IMR-90 (cell line): Measurements from ENCODE around the gene YTHDF2. TPM values are rescaled to one million over a fixed set of nuclear protein-coding genes. Genes with fewer than 3 reads are reported as not detected.

ENCODE experiments used
- ATAC-seq: fragments of 200-7000 bp; cut with Tn5 transposase; 2 replicates; pipeline ENCODE4 v1.9.1; 2020; ENCODE audit warnings: low read depth, mild to moderate bottlenecking, moderate library complexity
- BruUV-seq: library from RNA; stranded (reverse); fragments of 400-500 nt; replicated peaks from 2 replicates; lab custom pipeline; 2021; lab: Mats Ljungman, UMichigan
- CTCF ChIA-PET: fragments of 300-600 bp; formaldehyde crosslinking; extraction: SDS; loops from one replicate; lab custom pipeline; 2021; ENCODE audit warnings: antibody characterized with exemption; lab: Yijun Ruan, JAX
- POLR2A ChIA-PET: fragments of 300-600 bp; sonication (Branson Sonifier 250); formaldehyde crosslinking; loops from one replicate; lab custom pipeline; 2022; ENCODE audit warnings: antibody characterized with exemption; ENCODE audit not compliant: unreplicated experiment; lab: Charles Lee
- DNase-seq: peaks from one replicate; pipeline ENCODE4 v3.0.0; 2013
- H2AFZ ChIP-seq: replicated peaks from 2 replicates; pipeline ENCODE3; 2013; ENCODE audit warnings: low read length, mild to moderate bottlenecking; ENCODE audit not compliant: poor library complexity
- H2AK5ac ChIP-seq: 2 replicates; pipeline ENCODE4 v1.6.1; 2013; ENCODE audit warnings: low read depth, low read length, inconsistent platforms
- H2AK9ac ChIP-seq: replicated peaks from 2 replicates; pipeline ENCODE3; 2013; ENCODE audit warnings: mild to moderate bottlenecking, low read depth, low read length, moderate library complexity; ENCODE audit not compliant: poor library complexity
- H2BK120ac ChIP-seq: 2 replicates; pipeline ENCODE4 v1.6.1; 2013; ENCODE audit warnings: low read depth, low read length, inconsistent platforms
- H2BK15ac ChIP-seq: 3 replicates; pipeline ENCODE4 v1.6.1; 2013; ENCODE audit warnings: low read depth, low read length, inconsistent platforms
- H2BK20ac ChIP-seq: 2 replicates; pipeline ENCODE4 v1.6.1; 2013; ENCODE audit warnings: low read depth, mild to moderate bottlenecking, inconsistent platforms, low read length, moderate library complexity
- H2BK5ac ChIP-seq: 2 replicates; pipeline ENCODE4 v1.6.1; 2013; ENCODE audit warnings: mild to moderate bottlenecking, low read depth, low read length, inconsistent platforms; ENCODE audit not compliant: poor library complexity, severe bottlenecking
- H3K14ac ChIP-seq: replicated peaks from 2 replicates; pipeline ENCODE4 v1.6.1; 2013; ENCODE audit warnings: low read depth, low read length, inconsistent platforms
- H3K18ac ChIP-seq: 2 replicates; pipeline ENCODE4 v1.6.1; 2013; ENCODE audit warnings: low read depth, low read length, control low read depth
- H3K23ac ChIP-seq: 2 replicates; pipeline ENCODE4 v1.6.1; 2013; ENCODE audit warnings: low read depth, low read length, inconsistent platforms
- H3K27ac ChIP-seq: 2 replicates; pipeline ENCODE4 v1.5.1; 2013; ENCODE audit warnings: mild to moderate bottlenecking, control low read depth, low read length; ENCODE audit not compliant: insufficient read depth
- H3K27me3 ChIP-seq: 2 replicates; pipeline ENCODE4 v1.6.1; 2013; ENCODE audit warnings: low read length; ENCODE audit not compliant: control insufficient read depth, insufficient read depth
- H3K36me3 ChIP-seq: 2 replicates; pipeline ENCODE4 v1.6.1; 2013; ENCODE audit warnings: low read length, mixed read lengths; ENCODE audit not compliant: control insufficient read depth, insufficient read depth
- H3K4ac ChIP-seq: 2 replicates; pipeline ENCODE4 v1.6.1; 2013; ENCODE audit warnings: low read depth, low read length, inconsistent platforms
- H3K4me1 ChIP-seq: 2 replicates; pipeline ENCODE4 v1.6.1; 2013; ENCODE audit warnings: low read length, mixed read lengths; ENCODE audit not compliant: control insufficient read depth, insufficient read depth
- H3K4me2 ChIP-seq: 2 replicates; pipeline ENCODE4 v1.6.1; 2013; ENCODE audit warnings: low read depth, mild to moderate bottlenecking, control low read depth, low read length, moderate library complexity
- H3K4me3 ChIP-seq: 2 replicates; pipeline ENCODE4 v1.5.1; 2013; ENCODE audit warnings: low read depth, mild to moderate bottlenecking, control low read depth, low read length, moderate library complexity; ENCODE audit not compliant: insufficient read depth
- H3K56ac ChIP-seq: 2 replicates; pipeline ENCODE4 v1.6.1; 2013; ENCODE audit warnings: low read length, inconsistent platforms; ENCODE audit not compliant: insufficient read depth; ENCODE audit errors: extremely low read depth
- H3K79me1 ChIP-seq, 2 experiments: 2 replicates each; pipeline ENCODE4 v1.6.1; 2013; ENCODE audit warnings: low read length in 2 of 2, inconsistent platforms in 1 of 2, low read depth in 1 of 2
- H3K9ac ChIP-seq: 2 replicates; pipeline ENCODE4 v1.6.1; 2013; ENCODE audit warnings: low read depth, low read length, control low read depth
- H3K9me1 ChIP-seq: 2 replicates; pipeline ENCODE4 v1.6.1; 2013; ENCODE audit warnings: low read length, inconsistent platforms; ENCODE audit not compliant: insufficient read depth
- H3K9me3 ChIP-seq: 2 replicates; pipeline ENCODE4 v1.6.1; 2013; ENCODE audit warnings: low read length; ENCODE audit not compliant: control insufficient read depth, insufficient read depth
- H4K20me1 ChIP-seq: 2 replicates; pipeline ENCODE4 v1.6.1; 2013; ENCODE audit warnings: low read length, inconsistent platforms; ENCODE audit not compliant: insufficient read depth
- H4K5ac ChIP-seq: 2 replicates; pipeline ENCODE4 v1.6.1; 2013; ENCODE audit warnings: mild to moderate bottlenecking, low read depth, low read length, control low read depth
- H4K8ac ChIP-seq, 2 experiments: 2 replicates each; pipeline ENCODE4 v1.6.1; 2013; ENCODE audit warnings: low read depth in 2 of 2, low read length in 2 of 2, control low read depth in 1 of 2, inconsistent platforms in 1 of 2
- H4K91ac ChIP-seq: 2 replicates; pipeline ENCODE4 v1.6.1; 2013; ENCODE audit warnings: low read depth, low read length, inconsistent platforms; ENCODE audit not compliant: insufficient read depth
- CHD1 ChIP-seq: IDR thresholded peaks from 2 replicates; pipeline ENCODE4 v1.6.1; 2012; ENCODE audit warnings: low read depth, low read length, improper control_type of control experiment
- FOS ChIP-seq: fragments of 150-350 bp; IDR thresholded peaks from 2 replicates; pipeline ENCODE4 v1.6.1; 2016; ENCODE audit warnings: low read depth, low read length
- MAFK ChIP-seq: IDR thresholded peaks from 2 replicates; pipeline ENCODE4 v1.6.1; 2012; ENCODE audit warnings: low read depth, low read length, improper control_type of control experiment
- MAZ ChIP-seq: IDR thresholded peaks from 2 replicates; pipeline ENCODE4 v1.6.1; 2012; ENCODE audit warnings: low read depth, mild to moderate bottlenecking, low read length, improper control_type of control experiment, moderate library complexity, borderline replicate concordance
- MXI1 ChIP-seq: IDR thresholded peaks from 2 replicates; pipeline ENCODE4 v1.6.1; 2012; ENCODE audit warnings: low read depth, mild to moderate bottlenecking, low read length, moderate library complexity, borderline replicate concordance
- RAD21 ChIP-seq: IDR thresholded peaks from 2 replicates; pipeline ENCODE4 v1.6.1; 2012; ENCODE audit warnings: low read length, improper control_type of control experiment
- RFX5 ChIP-seq: IDR thresholded peaks from 2 replicates; pipeline ENCODE4 v1.8.0; 2012; ENCODE audit warnings: low read depth, mild to moderate bottlenecking, low read length, moderate library complexity
- SMC3 ChIP-seq: fragments of 150-350 bp; IDR thresholded peaks from 2 replicates; pipeline ENCODE4 v1.6.1; 2016; ENCODE audit warnings: low read depth, mild to moderate bottlenecking, antibody characterized with exemption, low read length, moderate library complexity
- WGBS, 2 experiments: methylation state at CpG; one replicate each; pipeline versions ENCODE4 v1.1.5 to v1.1.7; 2013; ENCODE audit warnings: missing lambda C conversion rate in 2 of 2; ENCODE audit not compliant: insufficient read length in 1 of 2; ENCODE audit errors: extremely low coverage in 2 of 2; 5-methylcytosine and 5-hydroxymethylcytosine counted together
- dilution Hi-C: fragments of 300-500 bp; cut with HindIII; formaldehyde crosslinking; loops from one replicate; pipeline ENCODE4 v1.14.3; 2018; ENCODE audit warnings: low sequenced_read_pairs; ENCODE audit not compliant: unreplicated experiment
- in situ Hi-C: fragments of 300-500 bp; cut with MboI; formaldehyde crosslinking; loops from 3 replicates; pipeline ENCODE4 v1.14.3; 2019; ENCODE audit warnings: low sequenced_read_pairs, inconsistent platforms, mixed read lengths
- intact Hi-C: fragments of 100-400 bp; cut with micrococcal nuclease; formaldehyde crosslinking; loops from 2 replicates; pipeline ENCODE4 v1.10.0; 2022
- polyA plus RNA-seq, 3 experiments: library from polyadenylated mRNA; depleted of rRNA; stranded (reverse); fragments of >200 nt; gene quantifications; 2 replicates each; pipeline ENCODE4 v1.2.3, GENCODE V29; 2012; ENCODE audit warnings: low replicate concordance in 1 of 3
- total RNA-seq: library from RNA; depleted of rRNA; stranded (reverse); fragments of >200 nt; gene quantifications from 2 replicates; pipeline ENCODE4 v1.2.3, GENCODE V29; 2012
- TF ChIP-seq, protein P1 (sequence below): fragments of 150-350 bp; IDR thresholded peaks from 2 replicates; pipeline ENCODE4 v1.6.1; 2017; ENCODE audit warnings: mild to moderate bottlenecking, antibody characterized with exemption, low read length, low read depth
- TF ChIP-seq, protein P2 (sequence below): fragments of 150-350 bp; IDR thresholded peaks from 2 replicates; pipeline ENCODE4 v1.6.1; 2016; ENCODE audit warnings: low read depth, mild to moderate bottlenecking, low read length, moderate library complexity, borderline replicate concordance

The YTHDF2 gene
- total and polyA plus RNA-seq, 2 of the 4 experiments (the other 2 are of a cell fraction): 50.0 to 94.3 TPM

DNA sequence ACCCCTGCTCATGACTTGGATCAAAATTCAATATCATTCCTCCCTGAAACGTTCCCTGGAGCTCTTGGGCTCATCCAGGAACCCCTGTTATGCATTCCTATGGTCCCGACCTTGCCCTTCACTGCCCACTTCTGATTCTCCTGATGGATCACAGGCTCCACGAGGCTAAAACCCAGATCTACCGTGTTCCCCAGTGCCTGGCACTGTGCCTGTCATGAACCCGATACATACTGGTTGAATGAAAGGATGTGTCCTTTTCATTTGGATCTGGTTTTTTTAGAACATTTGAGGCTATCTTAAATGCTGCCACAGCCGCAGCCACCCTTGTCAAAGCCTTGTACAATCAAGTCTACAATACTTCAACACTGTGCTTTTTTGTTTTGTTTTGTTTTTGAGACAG is 53.1 kb downstream of the YTHDF2 start:
- WGBS, 2 experiments: no CpG with 5 or more reads among the region's 6 CpGs
- no peaks in the 10 kb centered on the region for H3K9me3 ChIP-seq
- H3K18ac ChIP-seq: no peak overlapping the region
- H3K14ac ChIP-seq: no peak overlapping the region
- no peak overlapping the region for H3K56ac ChIP-seq
- H2BK120ac ChIP-seq: no peak overlapping the region
- dilution Hi-C loops (no loop called here), intact Hi-C loops (loop anchor here (5.0 kb wide), 1 partner anchor 242 kb away; no protein-coding TSS in a partner anchor), in situ Hi-C loops (loop anchor here (10.0 kb wide), 2 partner anchors 245 to 415 kb away; no protein-coding TSS in a partner anchor)
- H3K27me3 ChIP-seq: no peaks in the 10 kb centered on the region
- no peak overlapping the region for H3K23ac ChIP-seq
- DNase-seq (no peak), ATAC-seq (no peak)
- H3K4ac ChIP-seq: no peak overlapping the region
- no peak overlapping the region for H3K4me2 ChIP-seq
- H2AK5ac ChIP-seq: no peak overlapping the region
- H2BK15ac ChIP-seq: no peak overlapping the region
- H4K91ac ChIP-seq: no peak overlapping the region
- H2BK20ac ChIP-seq: no peak overlapping the region
- no peaks in the 10 kb centered on the region for H3K79me1 ChIP-seq
- POLR2A ChIA-PET: no interaction called here
- no peak overlapping the region for H2BK5ac ChIP-seq
- H3K4me1 ChIP-seq: no peaks in the 10 kb centered on the region; the same call in 1 of the 2 replicates
- H4K20me1 ChIP-seq: no peaks in the 10 kb centered on the region
- H4K8ac ChIP-seq: no peak overlapping the region
- no peaks in the 10 kb centered on the region for H3K9me1 ChIP-seq
- H3K36me3 ChIP-seq: no peaks in the 10 kb centered on the region
- no peak overlapping the region for H4K5ac ChIP-seq
- no peak overlapping the region for H2AFZ ChIP-seq
- TF ChIP-seq CHD1 (no peak), MAZ (no peak), FOS (no peak), MAFK (no peak), SMC3 (no peak), RAD21 (no peak), MXI1 (no peak), RFX5 (no peak)
- TF ChIP-seq, protein P1, sequence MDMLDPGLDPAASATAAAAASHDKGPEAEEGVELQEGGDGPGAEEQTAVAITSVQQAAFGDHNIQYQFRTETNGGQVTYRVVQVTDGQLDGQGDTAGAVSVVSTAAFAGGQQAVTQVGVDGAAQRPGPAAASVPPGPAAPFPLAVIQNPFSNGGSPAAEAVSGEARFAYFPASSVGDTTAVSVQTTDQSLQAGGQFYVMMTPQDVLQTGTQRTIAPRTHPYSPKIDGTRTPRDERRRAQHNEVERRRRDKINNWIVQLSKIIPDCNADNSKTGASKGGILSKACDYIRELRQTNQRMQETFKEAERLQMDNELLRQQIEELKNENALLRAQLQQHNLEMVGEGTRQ: no peak
- TF ChIP-seq, protein P2, sequence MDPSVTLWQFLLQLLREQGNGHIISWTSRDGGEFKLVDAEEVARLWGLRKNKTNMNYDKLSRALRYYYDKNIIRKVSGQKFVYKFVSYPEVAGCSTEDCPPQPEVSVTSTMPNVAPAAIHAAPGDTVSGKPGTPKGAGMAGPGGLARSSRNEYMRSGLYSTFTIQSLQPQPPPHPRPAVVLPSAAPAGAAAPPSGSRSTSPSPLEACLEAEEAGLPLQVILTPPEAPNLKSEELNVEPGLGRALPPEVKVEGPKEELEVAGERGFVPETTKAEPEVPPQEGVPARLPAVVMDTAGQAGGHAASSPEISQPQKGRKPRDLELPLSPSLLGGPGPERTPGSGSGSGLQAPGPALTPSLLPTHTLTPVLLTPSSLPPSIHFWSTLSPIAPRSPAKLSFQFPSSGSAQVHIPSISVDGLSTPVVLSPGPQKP: no peak
- H3K9ac ChIP-seq: no peak overlapping the region
- no peak overlapping the region for H3K27ac ChIP-seq
- BruUV-seq: no TSS peak
- CTCF ChIA-PET: interaction anchor here (1.5 kb wide), 1 partner anchor 87 kb away, joined by 3 read pairs; no protein-coding TSS in a partner anchor
- no peak overlapping the region for H2AK9ac ChIP-seq
- no peak overlapping the region for H3K4me3 ChIP-seq
